Measurements from ENCODE around the gene TGM3. TPM values are rescaled to one million over a fixed set of nuclear protein-coding genes. Genes with fewer than 3 reads are reported as not detected.

The TGM3 gene
- total RNA-seq, 2 donors from 2014 or later = 0.27 TPM; not detected in 1

DNA sequence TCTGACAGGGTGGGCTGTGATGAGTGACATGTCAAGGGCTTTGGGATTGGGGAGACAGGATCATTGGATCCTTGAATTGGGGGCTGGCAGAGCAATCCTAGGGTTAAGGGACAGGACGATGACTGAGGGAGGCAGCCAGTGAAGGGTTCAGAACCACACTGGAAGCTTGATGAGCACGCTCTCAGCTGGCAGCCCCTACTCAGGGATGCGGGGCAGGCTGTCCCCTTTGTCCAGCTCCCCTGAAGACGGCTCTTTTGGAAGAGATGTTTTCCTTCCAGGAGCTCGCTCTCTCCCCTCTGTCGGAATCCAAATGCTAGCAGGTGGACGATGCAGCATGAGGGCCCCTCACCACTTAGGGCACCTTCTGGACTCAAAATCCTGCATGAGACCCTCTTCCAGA is 8.4 kb downstream of the TGM3 start:
- Histone ChIP-seq H3K36me3 (no peaks in the 10 kb centered on the region), H3K27ac (no peak overlapping the region), H3K4me1 (ENCODE audit: control insufficient read depth in 1 of 2, low read depth in 2 of 2) (no peaks in the 10 kb centered on the region), H3K27me3 (replicated peaks; ENCODE audit: insufficient read depth) (no peaks in the 10 kb centered on the region), H3K4me3 (no peak overlapping the region), H3K9me3 (no peaks in the 10 kb centered on the region)
- TF ChIP-seq, protein P1, sequence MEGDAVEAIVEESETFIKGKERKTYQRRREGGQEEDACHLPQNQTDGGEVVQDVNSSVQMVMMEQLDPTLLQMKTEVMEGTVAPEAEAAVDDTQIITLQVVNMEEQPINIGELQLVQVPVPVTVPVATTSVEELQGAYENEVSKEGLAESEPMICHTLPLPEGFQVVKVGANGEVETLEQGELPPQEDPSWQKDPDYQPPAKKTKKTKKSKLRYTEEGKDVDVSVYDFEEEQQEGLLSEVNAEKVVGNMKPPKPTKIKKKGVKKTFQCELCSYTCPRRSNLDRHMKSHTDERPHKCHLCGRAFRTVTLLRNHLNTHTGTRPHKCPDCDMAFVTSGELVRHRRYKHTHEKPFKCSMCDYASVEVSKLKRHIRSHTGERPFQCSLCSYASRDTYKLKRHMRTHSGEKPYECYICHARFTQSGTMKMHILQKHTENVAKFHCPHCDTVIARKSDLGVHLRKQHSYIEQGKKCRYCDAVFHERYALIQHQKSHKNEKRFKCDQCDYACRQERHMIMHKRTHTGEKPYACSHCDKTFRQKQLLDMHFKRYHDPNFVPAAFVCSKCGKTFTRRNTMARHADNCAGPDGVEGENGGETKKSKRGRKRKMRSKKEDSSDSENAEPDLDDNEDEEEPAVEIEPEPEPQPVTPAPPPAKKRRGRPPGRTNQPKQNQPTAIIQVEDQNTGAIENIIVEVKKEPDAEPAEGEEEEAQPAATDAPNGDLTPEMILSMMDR (IDR thresholded peaks at IDR 0.05) = no peak
- ATAC-seq (ENCODE audit: insufficient number of reproducible peaks, low FRiP score, low read depth) (no peak), DNase-seq (ENCODE audit: low spot score) (no peak)

GRCh38 chr20:2305029-2305428 is 9.2 kb downstream of the TGM3 start:
- H3K27me3 ChIP-seq (replicated peaks; ENCODE audit: insufficient read depth) = no peaks in the 10 kb centered on the region
- no peaks in the 10 kb centered on the region for H3K9me3 ChIP-seq
- H3K4me1 ChIP-seq (ENCODE audit: control insufficient read depth in 1 of 2, low read depth in 2 of 2) = no peaks in the 10 kb centered on the region
- TF ChIP-seq, protein P1 (IDR thresholded peaks at IDR 0.05) = no peak
- H3K4me3 ChIP-seq = no peak overlapping the region
- ATAC-seq (ENCODE audit: insufficient number of reproducible peaks, low FRiP score, low read depth) (no peak), DNase-seq (ENCODE audit: low spot score) (no peak)
- no peak overlapping the region for H3K27ac ChIP-seq
- H3K36me3 ChIP-seq = no peaks in the 10 kb centered on the region

DNA sequence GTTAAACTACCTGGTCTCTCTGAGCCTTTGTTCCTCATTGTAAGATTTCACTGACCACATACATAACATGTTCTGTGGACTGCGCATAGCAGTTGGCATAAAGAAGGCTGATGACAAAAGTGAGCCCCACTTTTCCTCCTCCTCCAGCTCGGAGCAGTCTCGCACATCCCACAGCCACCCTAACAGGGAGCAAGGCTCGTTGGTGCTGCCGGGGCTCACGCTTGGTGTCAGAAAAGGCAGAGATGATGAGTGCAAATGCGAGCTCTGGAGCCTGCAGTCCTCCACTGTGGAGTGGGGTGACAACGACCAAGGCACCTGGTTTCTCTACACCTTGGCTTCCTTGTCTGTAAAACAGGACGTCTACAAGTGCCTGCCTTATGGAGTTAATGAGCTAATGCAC is 9.7 kb downstream of the TGM3 start:
- DNase-seq (ENCODE audit: low spot score) = no peak

GRCh38 chr20:2305946-2306345 is 10.1 kb downstream of the TGM3 start:
- Histone ChIP-seq H3K27ac (no peak overlapping the region), H3K36me3 (no peaks in the 10 kb centered on the region), H3K4me3 (no peak overlapping the region), H3K4me1 (ENCODE audit: control insufficient read depth in 1 of 2, low read depth in 2 of 2) (no peaks in the 10 kb centered on the region), H3K9me3 (no peaks in the 10 kb centered on the region), H3K27me3 (replicated peaks; ENCODE audit: insufficient read depth) (no peaks in the 10 kb centered on the region)
- DNase-seq (ENCODE audit: low spot score) (no peak), ATAC-seq (ENCODE audit: insufficient number of reproducible peaks, low FRiP score, low read depth) (no peak)
- TF ChIP-seq, protein P1 (IDR thresholded peaks at IDR 0.05) = no peak

More for the DNA sequence above, 9.7 kb downstream of the TGM3 start:
- no peaks in the 10 kb centered on the region for H3K9me3 ChIP-seq
- no peaks in the 10 kb centered on the region for H3K36me3 ChIP-seq
- no peaks in the 10 kb centered on the region for H3K4me1 ChIP-seq (ENCODE audit: control insufficient read depth in 1 of 2, low read depth in 2 of 2)
- H3K4me3 ChIP-seq = no peak overlapping the region
- no peaks in the 10 kb centered on the region for H3K27me3 ChIP-seq (replicated peaks; ENCODE audit: insufficient read depth)
- ATAC-seq (ENCODE audit: insufficient number of reproducible peaks, low FRiP score, low read depth) = no peak
- no peak overlapping the region for H3K27ac ChIP-seq
- TF ChIP-seq, protein P1 (IDR thresholded peaks at IDR 0.05) = no peak

DNA sequence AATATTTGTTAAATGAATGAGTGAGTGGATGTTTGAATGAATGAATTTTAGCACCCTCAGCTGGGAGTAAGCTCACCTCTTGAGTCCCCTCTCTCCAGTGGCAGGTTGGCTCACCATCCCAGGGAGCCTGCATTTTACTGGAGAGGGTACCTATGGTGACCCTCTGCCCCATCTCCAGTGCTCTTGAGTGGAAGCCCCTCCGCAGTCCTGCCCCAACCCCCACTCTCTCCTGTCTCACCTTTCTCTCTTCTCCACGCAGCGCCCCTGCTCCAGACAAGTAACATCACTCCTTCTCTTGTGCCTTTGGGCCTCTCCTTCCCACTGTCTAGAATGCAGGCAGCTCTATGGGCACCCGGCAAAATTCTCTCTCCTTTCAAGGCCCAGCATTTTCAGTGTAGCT is 11.3 kb downstream of the TGM3 start:
- DNase-seq (ENCODE audit: low spot score) = no peak
- Histone ChIP-seq H3K9me3 (no peaks in the 10 kb centered on the region), H3K4me3 (no peak overlapping the region), H3K27ac (no peak overlapping the region), H3K36me3 (no peaks in the 10 kb centered on the region), H3K4me1 (ENCODE audit: control insufficient read depth in 1 of 2, low read depth in 2 of 2) (no peaks in the 10 kb centered on the region), H3K27me3 (replicated peaks; ENCODE audit: insufficient read depth) (no peaks in the 10 kb centered on the region)
- TF ChIP-seq, protein P1 (IDR thresholded peaks at IDR 0.05) = no peak
- ATAC-seq (ENCODE audit: insufficient number of reproducible peaks, low FRiP score, low read depth) = no peak
